GM12872 (cell line): ENCODE measurements around the gene TMPRSS4.

Source experiments
- CTCF ChIP-seq: IDR thresholded peaks from 3 replicates; pipeline ENCODE4 v1.5.1; 2011; ENCODE audit warnings: low read depth, mild to moderate bottlenecking, low read length, moderate library complexity; ENCODE audit not compliant: insufficient read depth

The TMPRSS4 gene

GRCh38 chr11:118170231-118170630, 93.4 kb downstream of the TMPRSS4 start:
- TF ChIP-seq CTCF, result no peak

- TF ChIP-seq CTCF, result no peak
Observed at GRCh38 chr11:118170882-118171268, 94.0 kb downstream of the TMPRSS4 start.
